ENCODE results near the gene C12orf56.

DNA sequence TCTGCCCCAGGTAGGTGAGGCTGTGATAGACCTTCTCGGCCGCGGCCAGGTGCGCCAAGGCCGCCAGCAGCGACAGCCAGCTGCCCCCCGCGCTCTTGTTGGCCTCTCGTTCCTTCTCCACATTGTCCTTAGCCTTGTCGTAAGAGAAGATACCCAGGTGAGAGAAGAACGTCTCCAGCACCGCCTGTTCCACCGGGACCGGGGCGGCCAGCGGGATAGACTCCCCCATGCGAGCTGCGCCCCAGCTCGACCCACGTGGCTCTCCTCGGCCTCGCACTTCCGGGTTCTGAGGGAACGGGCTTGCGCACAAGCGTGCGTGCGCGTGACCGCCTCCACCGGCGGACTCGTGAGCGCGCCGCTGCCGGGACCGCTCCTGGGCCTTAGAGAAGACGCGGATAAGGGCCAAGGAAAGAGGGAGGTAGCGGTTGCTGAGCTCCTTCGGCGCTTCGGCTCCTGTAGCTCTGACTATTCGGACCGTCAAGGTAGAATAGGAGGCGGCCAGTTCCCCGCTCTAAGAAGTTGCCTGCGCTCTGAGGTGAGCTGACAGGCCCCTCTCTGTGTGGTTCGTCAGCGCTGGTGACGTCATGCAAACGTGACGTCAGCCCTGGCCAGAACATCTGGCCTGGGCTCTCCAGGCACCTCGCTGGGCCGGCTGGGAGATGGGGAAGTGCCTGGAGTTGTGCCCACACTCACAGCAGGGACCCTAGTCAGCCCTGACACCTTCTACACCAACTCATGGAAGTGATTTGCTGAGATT, 168.4 kb downstream of the C12orf56 start, which contains the start of gene KICS2:
- TF ChIP-seq, protein P1, sequence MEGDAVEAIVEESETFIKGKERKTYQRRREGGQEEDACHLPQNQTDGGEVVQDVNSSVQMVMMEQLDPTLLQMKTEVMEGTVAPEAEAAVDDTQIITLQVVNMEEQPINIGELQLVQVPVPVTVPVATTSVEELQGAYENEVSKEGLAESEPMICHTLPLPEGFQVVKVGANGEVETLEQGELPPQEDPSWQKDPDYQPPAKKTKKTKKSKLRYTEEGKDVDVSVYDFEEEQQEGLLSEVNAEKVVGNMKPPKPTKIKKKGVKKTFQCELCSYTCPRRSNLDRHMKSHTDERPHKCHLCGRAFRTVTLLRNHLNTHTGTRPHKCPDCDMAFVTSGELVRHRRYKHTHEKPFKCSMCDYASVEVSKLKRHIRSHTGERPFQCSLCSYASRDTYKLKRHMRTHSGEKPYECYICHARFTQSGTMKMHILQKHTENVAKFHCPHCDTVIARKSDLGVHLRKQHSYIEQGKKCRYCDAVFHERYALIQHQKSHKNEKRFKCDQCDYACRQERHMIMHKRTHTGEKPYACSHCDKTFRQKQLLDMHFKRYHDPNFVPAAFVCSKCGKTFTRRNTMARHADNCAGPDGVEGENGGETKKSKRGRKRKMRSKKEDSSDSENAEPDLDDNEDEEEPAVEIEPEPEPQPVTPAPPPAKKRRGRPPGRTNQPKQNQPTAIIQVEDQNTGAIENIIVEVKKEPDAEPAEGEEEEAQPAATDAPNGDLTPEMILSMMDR (conservative IDR thresholded peaks at IDR 0.05), result no peak
- no peak for TF ChIP-seq EZH2 (IDR thresholded peaks at IDR 0.05; ENCODE audit: low read depth)
